Putamen (tissue), 1 donor: ENCODE results near the gene POGZ.
"Not testable (repeated sequence)": the region's sequence is repeated elsewhere in the genome, so short reads cannot be mapped to it uniquely, and the experiment has no call there.

ENCODE experiments used
- DNase-seq: peaks from one replicate; pipeline ENCODE4 v3.0.0-alpha.2; 2016; ENCODE audit warnings: low spot score

The POGZ gene

GRCh38 chr1:151475175-151475574, 15.9 kb upstream of the POGZ start:
- DNase-seq: no peak

GRCh38 chr1:151474745-151475144, 15.5 kb upstream of the POGZ start:
- no peak for DNase-seq

DNA sequence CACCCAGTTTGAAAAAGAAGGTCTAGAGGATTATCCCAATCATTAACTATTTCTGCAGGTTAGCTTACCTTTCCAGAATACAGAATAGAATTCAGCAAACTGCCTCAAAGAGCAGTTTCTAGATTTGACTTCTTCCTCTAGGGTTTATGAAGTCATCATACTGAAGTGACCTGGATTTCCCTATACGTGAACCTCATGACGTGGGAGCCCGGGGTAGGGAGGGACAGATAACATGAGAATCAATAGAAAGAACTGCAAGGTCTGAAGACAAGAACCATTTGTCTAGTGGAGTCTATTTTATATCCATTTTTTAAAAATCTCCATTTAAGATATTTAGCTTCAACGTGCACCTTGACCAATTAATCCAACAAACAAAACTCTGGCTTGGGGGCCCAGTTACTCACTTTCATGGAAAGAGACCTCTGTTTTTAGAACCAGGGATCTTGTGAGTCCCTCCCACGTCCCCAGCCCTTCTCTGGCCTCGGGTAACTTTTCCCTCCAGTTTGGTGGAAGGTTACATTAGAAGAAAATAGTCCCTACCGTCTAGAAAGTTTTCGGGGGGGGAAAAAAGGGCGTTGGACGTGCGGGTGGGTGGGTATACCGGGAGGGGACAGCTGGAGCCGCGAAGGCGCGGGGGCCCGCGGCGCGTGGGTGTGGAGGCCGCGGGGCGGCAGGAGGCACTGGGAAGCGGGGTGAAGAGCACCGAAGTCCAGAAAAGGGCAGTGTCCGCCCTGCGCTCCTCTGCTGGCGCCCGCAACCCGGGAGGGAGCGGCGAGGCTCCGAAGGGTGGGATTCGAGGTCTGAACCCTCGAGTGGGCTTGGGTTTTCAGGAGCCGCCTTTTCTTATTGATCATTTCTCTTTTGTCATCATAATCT, 13.8 kb upstream of the POGZ start:
- DNase-seq: peak; percentile 45

- no peak for DNase-seq
Measured at GRCh38 chr1:151465026-151465425, 5.7 kb upstream of the POGZ start.

DNA sequence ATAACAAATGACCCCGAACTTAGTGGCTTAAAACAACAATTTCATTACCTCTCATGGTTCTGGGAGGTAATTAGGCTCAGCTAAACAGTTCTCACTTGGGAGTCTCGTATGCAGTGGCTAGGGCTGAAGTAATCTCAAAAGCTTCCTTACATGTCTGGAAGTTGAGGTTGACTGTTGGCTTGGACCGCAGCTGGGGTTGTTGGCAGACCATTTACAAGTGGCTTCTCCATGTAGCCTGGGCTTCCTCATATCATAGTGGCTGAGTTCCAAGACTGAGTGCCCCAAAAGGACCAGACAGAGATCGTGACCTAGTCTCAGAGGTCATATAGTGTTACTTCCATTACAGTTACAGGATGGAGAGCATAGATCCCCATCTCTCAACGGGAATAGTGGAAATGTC, 2.4 kb upstream of the POGZ start:
- DNase-seq: no peak

DNA sequence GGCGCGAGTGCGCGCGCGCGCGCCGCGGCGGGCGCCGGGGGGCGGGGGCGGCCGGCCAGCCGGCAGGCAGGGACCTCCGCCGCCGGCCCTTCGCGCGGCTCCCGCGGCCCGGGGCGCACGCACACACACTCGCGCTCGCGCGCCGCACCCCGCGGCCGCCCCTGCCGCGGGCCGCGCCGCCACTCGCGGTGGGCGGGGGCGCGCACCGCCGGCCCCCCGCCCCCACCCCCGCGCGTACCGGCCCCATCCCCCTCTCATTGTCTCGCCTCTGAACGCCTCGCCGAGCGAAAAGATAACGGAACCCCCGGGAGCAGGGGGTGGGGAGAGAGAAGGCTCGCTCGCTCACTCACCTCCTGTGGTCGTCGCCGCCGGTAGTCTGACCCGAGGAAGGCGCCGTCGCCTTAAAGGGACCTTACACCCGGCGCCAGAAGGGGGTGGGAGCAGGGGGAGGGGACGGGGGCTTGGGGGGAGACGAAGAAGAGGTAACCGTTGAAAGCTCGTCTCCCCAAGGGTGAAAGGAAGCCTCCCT, 428 bp downstream of the POGZ start:
- DNase-seq: peak; percentile 57

GRCh38 chr1:151457911-151458801, 1.1 kb downstream of the POGZ start:
- peak; percentile 65 for DNase-seq

GRCh38 chr1:151455966-151456365, 3.3 kb downstream of the POGZ start:
- no peak for DNase-seq

GRCh38 chr1:151455231-151455630, 4.1 kb downstream of the POGZ start:
- DNase-seq: no peak

GRCh38 chr1:151447696-151448095, 11.6 kb downstream of the POGZ start:
- no peak for DNase-seq

DNA sequence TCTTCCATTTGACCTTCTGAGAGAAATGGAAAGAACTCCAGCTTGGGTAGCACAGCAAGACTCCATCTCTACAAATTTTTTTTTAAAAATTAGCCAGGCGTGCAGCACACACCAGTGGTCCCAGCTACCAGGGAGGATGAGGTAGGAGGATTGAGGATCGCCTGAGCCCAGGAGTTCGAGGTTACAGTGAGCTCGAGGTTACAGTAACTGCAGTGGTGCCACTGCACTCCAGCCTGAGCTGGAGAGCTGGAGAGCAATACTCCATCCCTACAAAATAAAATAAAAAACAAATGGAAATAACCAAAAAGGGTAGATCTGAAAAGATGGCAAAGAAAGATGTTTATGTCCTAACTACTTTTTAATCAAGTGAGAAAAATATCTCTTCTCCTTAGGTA, 14.5 kb downstream of the POGZ start:
- DNase-seq: no peak

DNA sequence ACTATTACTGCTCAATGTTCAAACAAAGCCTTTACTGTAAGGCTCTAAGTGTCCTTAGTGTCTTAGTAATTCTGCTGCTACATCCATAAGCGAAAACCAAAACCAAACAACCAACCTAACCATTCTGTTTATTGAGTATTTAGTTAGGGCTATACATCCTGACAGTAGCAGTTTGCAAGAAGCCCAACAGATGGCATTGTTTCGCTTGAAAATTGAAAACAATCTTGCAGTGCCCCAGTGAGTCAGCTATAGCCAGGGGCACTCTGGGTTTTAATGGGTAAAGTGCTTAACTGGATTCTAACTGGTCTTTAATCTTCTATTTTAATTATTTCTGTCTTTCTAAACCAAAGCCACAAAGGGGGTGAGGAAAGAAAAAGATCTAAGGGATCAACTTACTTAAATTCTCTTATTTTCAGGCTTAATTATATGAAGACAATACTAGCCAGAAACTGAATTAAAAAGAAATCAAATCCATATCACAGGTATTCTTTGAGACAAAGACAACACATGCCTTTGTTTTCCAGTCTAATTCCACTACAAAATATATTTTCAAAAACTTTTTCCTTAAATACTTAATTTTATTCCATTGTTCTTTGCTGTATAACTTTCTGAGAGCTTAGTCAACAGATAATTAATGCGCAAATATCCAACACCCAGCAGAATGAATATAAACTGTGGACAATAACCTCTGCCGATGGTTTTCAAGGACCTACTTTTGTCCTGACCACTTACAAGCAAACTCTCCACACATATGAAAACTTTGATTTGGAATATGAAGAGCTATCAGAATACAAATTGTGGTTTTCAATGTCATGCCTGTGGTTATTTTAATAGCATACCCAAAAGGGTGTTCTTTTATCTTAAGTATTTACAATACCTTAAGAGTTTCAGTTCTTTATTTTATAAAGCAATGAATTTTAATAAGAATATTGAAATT, 15.2 kb downstream of the POGZ start:
- peak; percentile 53 for DNase-seq

- not testable (repeated sequence) for DNase-seq
Measured at GRCh38 chr1:151437396-151437795, 21.9 kb downstream of the POGZ start.

GRCh38 chr1:151436985-151437384, 22.3 kb downstream of the POGZ start:
- DNase-seq: no peak

GRCh38 chr1:151435174-151435573, 24.1 kb downstream of the POGZ start:
- no peak for DNase-seq

DNA sequence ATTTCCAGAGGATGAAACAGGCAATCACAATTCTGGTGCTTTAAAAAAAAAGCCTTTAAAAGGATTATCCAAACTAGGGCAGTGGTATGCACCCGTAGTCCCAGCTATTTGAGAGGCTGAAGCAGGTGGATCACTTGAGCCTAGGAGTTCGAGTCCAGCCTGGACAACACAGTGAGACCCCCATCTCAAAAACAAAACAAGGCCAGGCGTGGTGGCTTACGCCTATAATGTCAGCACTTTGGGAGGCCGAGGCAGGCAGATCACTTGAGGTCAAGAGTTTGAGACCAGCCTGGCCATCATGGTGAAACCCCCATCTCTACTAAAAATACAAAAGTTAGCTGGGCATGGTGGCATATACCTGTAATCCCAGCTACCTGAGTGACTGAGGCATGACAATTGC, 25.5 kb downstream of the POGZ start:
- not testable (repeated sequence) for DNase-seq

DNA sequence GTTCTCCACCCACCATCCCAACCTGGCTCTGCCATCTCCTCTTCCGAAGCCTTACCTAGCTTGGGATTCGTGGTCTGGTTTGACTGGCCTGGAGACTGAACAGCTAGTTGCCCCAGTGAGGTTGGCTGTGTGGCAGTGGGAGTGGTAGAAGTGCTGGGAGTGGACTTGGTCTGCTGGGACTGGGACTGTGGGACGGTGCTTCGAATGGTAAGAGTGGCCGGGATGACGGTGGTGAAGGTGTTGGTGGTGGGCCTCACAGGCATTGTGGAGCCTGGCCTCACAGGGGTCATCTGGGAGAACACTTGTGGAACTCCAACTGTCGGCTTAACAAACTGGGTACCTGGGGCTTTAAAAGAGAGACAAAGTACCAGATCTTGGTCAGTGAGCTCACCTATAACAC, 31.2 kb downstream of the POGZ start:
- DNase-seq: no peak

GRCh38 chr1:151425103-151425502, 34.2 kb downstream of the POGZ start:
- no peak for DNase-seq

DNA sequence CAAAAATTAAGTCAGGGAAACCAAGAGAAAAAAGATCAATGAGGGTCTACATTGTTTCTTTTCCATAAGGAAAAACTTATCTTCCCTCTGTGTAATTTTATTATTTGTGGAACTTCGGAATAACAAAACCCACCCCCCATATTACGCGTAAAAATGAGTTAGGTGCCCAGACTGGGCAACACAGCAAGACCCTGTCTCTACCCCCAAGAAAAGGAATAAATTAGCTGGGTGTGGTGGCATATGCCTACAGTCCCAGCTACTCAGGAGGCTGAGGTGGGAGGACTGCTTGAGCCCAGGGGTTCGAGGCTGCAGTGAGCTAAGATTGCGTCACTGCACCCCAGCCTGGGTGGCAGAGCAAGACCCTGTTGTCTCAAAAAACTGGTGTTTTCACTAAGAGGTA, 39.5 kb downstream of the POGZ start:
- DNase-seq: no peak

- no peak for DNase-seq
Measured at GRCh38 chr1:151418081-151418480, 41.2 kb downstream of the POGZ start.

DNA sequence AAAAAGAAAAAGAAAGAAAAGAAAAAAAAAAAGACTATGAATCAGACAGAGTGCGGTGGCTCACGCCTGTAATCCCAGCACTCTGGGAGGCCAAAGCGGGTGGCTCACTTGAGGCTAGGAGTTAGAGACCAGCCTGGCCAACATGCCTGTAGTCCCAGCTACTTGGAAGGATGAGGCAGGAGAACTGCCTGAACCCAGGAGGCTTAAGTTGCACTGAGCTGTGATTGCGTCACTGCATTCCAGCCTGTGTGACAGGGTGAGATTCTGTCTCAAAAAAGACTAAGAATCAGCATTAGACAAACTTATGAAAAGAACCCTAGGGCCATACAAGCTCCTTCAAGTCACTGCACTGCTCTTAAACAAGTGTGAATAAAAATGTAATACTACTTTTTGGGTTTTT, 43.1 kb downstream of the POGZ start:
- DNase-seq: no peak

DNA sequence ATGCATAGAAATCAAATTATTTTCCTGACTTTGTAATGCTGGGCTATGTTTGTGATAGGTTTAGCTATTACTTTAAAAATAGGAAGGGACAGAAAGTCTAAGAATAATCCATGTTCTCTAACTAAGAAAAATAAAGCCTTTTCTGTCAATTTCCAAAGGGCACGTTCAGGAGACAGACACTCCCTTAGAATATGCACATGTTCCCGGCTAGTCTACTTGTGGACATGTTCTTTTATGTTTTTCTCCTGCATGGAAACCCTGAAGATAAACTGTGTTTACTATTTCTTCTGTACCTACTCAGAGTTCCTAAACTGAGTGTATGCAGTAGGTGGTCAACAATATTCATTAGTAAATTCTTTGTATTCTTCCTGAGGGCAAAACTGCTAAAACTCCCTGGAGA, 47.4 kb downstream of the POGZ start:
- DNase-seq: no peak
